Measurements from ENCODE around the gene KRTAP19-5.
"Not testable (repeated sequence)": the region's sequence is repeated elsewhere in the genome, so short reads cannot be mapped to it uniquely, and the experiment has no call there.

GRCh38 chr21:30505621-30506205, 3.8 kb upstream of the KRTAP19-5 start:
- not testable (repeated sequence) for TF ChIP-seq CTCF (IDR thresholded peaks at IDR 0.05; ENCODE audit: extremely low read depth in 1 of 2, insufficient read depth in 1 of 2, low read depth in 1 of 2, low read length in 2 of 2); MAX (IDR thresholded peaks at IDR 0.05; ENCODE audit: insufficient read depth, insufficient read length); MYC (IDR thresholded peaks at IDR 0.05; ENCODE audit: low read depth, low read length); POLR2AphosphoS5 (IDR thresholded peaks at IDR 0.05; ENCODE audit: insufficient read depth, low read depth, low read length); EZH2 (IDR thresholded peaks at IDR 0.05; ENCODE audit: borderline replicate concordance, low read depth, low read length, severe bottlenecking); POLR2A (IDR thresholded peaks at IDR 0.05; ENCODE audit: low read depth, low read length); JUN (IDR thresholded peaks at IDR 0.05; ENCODE audit: borderline replicate concordance, insufficient read depth, insufficient read length, low read depth); GATA2 (IDR thresholded peaks at IDR 0.05; ENCODE audit: insufficient read depth, insufficient read length, low read depth, low read length); FOS (IDR thresholded peaks at IDR 0.05; ENCODE audit: borderline replicate concordance, insufficient read depth, low read length)

All from endothelial cell of umbilical vein (primary cell).